ENCODE measurements around the gene ZNF732.
"Not testable (repeated sequence)": the region's sequence is repeated elsewhere in the genome, so short reads cannot be mapped to it uniquely, and the experiment has no call there.

The ZNF732 gene

GRCh38 chr4:256492-256891 lies 48.8 kb downstream of the ZNF732 start:
- DNase-seq (ENCODE audit: extremely low read depth, low read depth), result no peak
- TF ChIP-seq CTCF (IDR thresholded peaks at IDR 0.05; ENCODE audit: low read depth, low read length, missing control alignments), result no peak
- no peak overlapping the region for H3K4me3 ChIP-seq (replicated peaks; ENCODE audit: low read depth, low read length)

GRCh38 chr4:253936-254756 lies 51.1 kb downstream of the ZNF732 start:
- TF ChIP-seq CTCF (IDR thresholded peaks at IDR 0.05; ENCODE audit: low read depth, low read length, missing control alignments), result no peak
- no peak overlapping the region for H3K4me3 ChIP-seq (replicated peaks; ENCODE audit: low read depth, low read length)
- DNase-seq (ENCODE audit: extremely low read depth, low read depth), result no peak

- DNase-seq (ENCODE audit: extremely low read depth, low read depth), result no peak
- H3K4me3 ChIP-seq (replicated peaks; ENCODE audit: low read depth, low read length), result no peak overlapping the region
- TF ChIP-seq CTCF (IDR thresholded peaks at IDR 0.05; ENCODE audit: low read depth, low read length, missing control alignments), result no peak
Observed at GRCh38 chr4:252065-252601, 53.1 kb downstream of the ZNF732 start.

GRCh38 chr4:244471-244870 lies 60.8 kb downstream of the ZNF732 start:
- no peak for DNase-seq (ENCODE audit: extremely low read depth, low read depth)
- peak; percentile 34 for TF ChIP-seq CTCF (IDR thresholded peaks at IDR 0.05; ENCODE audit: low read depth, low read length, missing control alignments)
- H3K4me3 ChIP-seq (replicated peaks; ENCODE audit: low read depth, low read length), result no peak overlapping the region

GRCh38 chr4:243426-243825 lies 61.8 kb downstream of the ZNF732 start:
- no peak overlapping the region for H3K4me3 ChIP-seq (replicated peaks; ENCODE audit: low read depth, low read length)
- DNase-seq (ENCODE audit: extremely low read depth, low read depth), result no peak
- TF ChIP-seq CTCF (IDR thresholded peaks at IDR 0.05; ENCODE audit: low read depth, low read length, missing control alignments), result no peak

GRCh38 chr4:242121-242848 lies 63.0 kb downstream of the ZNF732 start:
- peak; percentile 46 for TF ChIP-seq CTCF (IDR thresholded peaks at IDR 0.05; ENCODE audit: low read depth, low read length, missing control alignments)

GRCh38 chr4:241411-241810 lies 63.9 kb downstream of the ZNF732 start:
- not testable (repeated sequence) for DNase-seq (ENCODE audit: extremely low read depth, low read depth); H3K4me3 ChIP-seq (replicated peaks; ENCODE audit: low read depth, low read length)

More at GRCh38 chr4:242121-242848, 63.0 kb downstream of the ZNF732 start:
- no peak overlapping the region for H3K4me3 ChIP-seq (replicated peaks; ENCODE audit: low read depth, low read length)
- no peak for DNase-seq (ENCODE audit: extremely low read depth, low read depth)

Measured in HFF-Myc (cell line).